ENCODE data around the gene RELN.

RELN gene

GRCh38 chr7:103762065-103762760 is 227.2 kb downstream of the RELN start:
- Histone ChIP-seq H3K27me3 (ENCODE audit: control insufficient read depth in 2 of 2, insufficient read depth in 2 of 2, low read length in 2 of 2) (no peaks in the 10 kb centered on the region), H3K9ac (ENCODE audit: low read depth in 1 of 2, low read length in 2 of 2) (no peak overlapping the region), H3K27ac (ENCODE audit: low read depth in 2 of 2, low read length in 2 of 2) (no peak overlapping the region), H3K36me3 (ENCODE audit: control insufficient read depth in 2 of 2, insufficient read depth in 2 of 2, low read length in 2 of 2) (no peaks in the 10 kb centered on the region), H3K9me3 (ENCODE audit: control insufficient read depth in 2 of 2, low read length in 2 of 2) (no peaks in the 10 kb centered on the region), H3K4me1 (ENCODE audit: control insufficient read depth in 2 of 2, insufficient read depth in 2 of 2, low read length in 2 of 2) (no peaks in the 10 kb centered on the region), H3K4me3 (ENCODE audit: low read length in 2 of 2) (no peak overlapping the region)

DNA sequence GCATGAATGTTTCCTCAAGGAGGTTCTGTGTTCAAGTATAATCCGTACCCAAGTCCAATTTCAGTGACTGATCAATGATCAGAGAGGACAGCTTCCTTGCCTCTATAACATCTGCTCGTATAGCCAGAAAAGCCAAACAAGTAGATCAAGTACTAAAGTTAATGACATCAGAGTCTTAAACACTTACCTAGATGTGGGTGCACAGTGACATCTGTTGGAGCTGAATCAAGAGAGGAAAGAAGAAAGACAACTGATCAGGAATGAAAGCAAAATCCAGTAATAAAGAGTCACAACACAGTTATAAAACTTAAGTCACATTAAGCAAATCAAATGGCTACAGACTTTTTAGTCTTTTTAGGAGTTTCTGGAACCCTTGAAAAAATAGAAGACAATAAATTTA is 236.5 kb downstream of the RELN start:
- H3K27me3 ChIP-seq (ENCODE audit: control insufficient read depth in 2 of 2, insufficient read depth in 2 of 2, low read length in 2 of 2): no peaks in the 10 kb centered on the region
- no peaks in the 10 kb centered on the region for H3K4me1 ChIP-seq (ENCODE audit: control insufficient read depth in 2 of 2, insufficient read depth in 2 of 2, low read length in 2 of 2)
- no peak overlapping the region for H3K4me3 ChIP-seq (ENCODE audit: low read length in 2 of 2)
- H3K9ac ChIP-seq (ENCODE audit: low read depth in 1 of 2, low read length in 2 of 2): no peak overlapping the region
- no peaks in the 10 kb centered on the region for H3K9me3 ChIP-seq (ENCODE audit: control insufficient read depth in 2 of 2, low read length in 2 of 2)
- H3K36me3 ChIP-seq (ENCODE audit: control insufficient read depth in 2 of 2, insufficient read depth in 2 of 2, low read length in 2 of 2): no peaks in the 10 kb centered on the region
- no peak overlapping the region for H3K27ac ChIP-seq (ENCODE audit: low read depth in 2 of 2, low read length in 2 of 2)

- no peak overlapping the region for H3K4me3 ChIP-seq (ENCODE audit: low read length in 2 of 2)
- H3K9me3 ChIP-seq (ENCODE audit: control insufficient read depth in 2 of 2, low read length in 2 of 2): no peaks in the 10 kb centered on the region
- H3K4me1 ChIP-seq (ENCODE audit: control insufficient read depth in 2 of 2, insufficient read depth in 2 of 2, low read length in 2 of 2): no peaks in the 10 kb centered on the region
- H3K36me3 ChIP-seq (ENCODE audit: control insufficient read depth in 2 of 2, insufficient read depth in 2 of 2, low read length in 2 of 2): no peaks in the 10 kb centered on the region
- H3K9ac ChIP-seq (ENCODE audit: low read depth in 1 of 2, low read length in 2 of 2): no peak overlapping the region
- H3K27me3 ChIP-seq (ENCODE audit: control insufficient read depth in 2 of 2, insufficient read depth in 2 of 2, low read length in 2 of 2): no peaks in the 10 kb centered on the region
- no peak overlapping the region for H3K27ac ChIP-seq (ENCODE audit: low read depth in 2 of 2, low read length in 2 of 2)
Measured at GRCh38 chr7:103751311-103751880, 238.1 kb downstream of the RELN start.

- Histone ChIP-seq H3K27me3 (ENCODE audit: control insufficient read depth in 2 of 2, insufficient read depth in 2 of 2, low read length in 2 of 2) (no peaks in the 10 kb centered on the region), H3K36me3 (ENCODE audit: control insufficient read depth in 2 of 2, insufficient read depth in 2 of 2, low read length in 2 of 2) (no peaks in the 10 kb centered on the region)
Measured at GRCh38 chr7:103748680-103749079, 240.8 kb downstream of the RELN start.

DNA sequence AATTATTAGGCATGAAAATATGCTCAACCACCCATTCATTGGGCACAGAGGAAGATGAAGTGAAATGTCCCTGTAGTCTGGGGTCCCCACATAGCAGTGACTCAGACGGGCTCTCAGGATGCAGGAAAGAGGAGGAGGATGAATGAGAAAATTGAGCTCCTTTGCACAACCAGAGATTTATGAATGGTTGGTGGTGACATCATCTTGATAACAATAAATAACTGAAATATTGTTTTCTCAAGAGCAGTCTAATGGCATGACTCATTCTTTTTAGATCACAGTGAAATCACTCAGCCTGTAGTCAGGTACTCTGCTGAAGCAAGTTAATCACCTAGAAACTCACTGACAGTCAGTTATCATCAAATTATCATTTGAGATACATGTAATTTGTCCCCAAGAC is 254.1 kb downstream of the RELN start:
- Histone ChIP-seq H3K9ac (ENCODE audit: low read depth in 1 of 2, low read length in 2 of 2) (no peak overlapping the region), H3K27me3 (ENCODE audit: control insufficient read depth in 2 of 2, insufficient read depth in 2 of 2, low read length in 2 of 2) (no peaks in the 10 kb centered on the region), H3K27ac (ENCODE audit: low read depth in 2 of 2, low read length in 2 of 2) (no peak overlapping the region), H3K4me3 (ENCODE audit: low read length in 2 of 2) (no peak overlapping the region), H3K36me3 (ENCODE audit: control insufficient read depth in 2 of 2, insufficient read depth in 2 of 2, low read length in 2 of 2) (no peaks in the 10 kb centered on the region), H3K9me3 (ENCODE audit: control insufficient read depth in 2 of 2, low read length in 2 of 2) (peaks cover 0 to 3% of the 10 kb centered on the region in 2 donors), H3K4me1 (ENCODE audit: control insufficient read depth in 2 of 2, insufficient read depth in 2 of 2, low read length in 2 of 2) (no peaks in the 10 kb centered on the region)

More at GRCh38 chr7:103748680-103749079, 240.8 kb downstream of the RELN start:
- Histone ChIP-seq H3K4me1 (ENCODE audit: control insufficient read depth in 2 of 2, insufficient read depth in 2 of 2, low read length in 2 of 2) (no peaks in the 10 kb centered on the region), H3K4me3 (ENCODE audit: low read length in 2 of 2) (no peak overlapping the region), H3K9me3 (ENCODE audit: control insufficient read depth in 2 of 2, low read length in 2 of 2) (no peaks in the 10 kb centered on the region), H3K9ac (ENCODE audit: low read depth in 1 of 2, low read length in 2 of 2) (no peak overlapping the region), H3K27ac (ENCODE audit: low read depth in 2 of 2, low read length in 2 of 2) (no peak overlapping the region)

DNA sequence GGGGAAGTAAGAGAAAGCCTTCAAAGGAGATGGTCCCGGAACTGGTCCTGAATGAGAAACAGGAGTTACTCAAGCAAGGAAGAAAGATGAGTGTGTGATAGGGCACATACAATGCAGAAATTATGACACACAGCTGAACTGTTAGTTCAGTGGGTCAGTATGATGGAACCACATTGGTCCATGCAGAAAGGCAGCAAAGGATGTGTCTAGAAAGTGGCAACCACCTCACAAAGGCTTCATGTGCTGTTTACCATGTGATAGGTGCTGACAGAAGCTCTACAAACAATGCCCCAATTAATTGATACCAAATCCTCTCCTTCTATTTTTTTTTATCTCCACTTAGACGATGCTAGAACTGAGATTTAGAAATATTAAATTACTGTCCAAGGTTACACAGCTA is 258.3 kb downstream of the RELN start:
- Histone ChIP-seq H3K9ac (ENCODE audit: low read depth in 1 of 2, low read length in 2 of 2) (no peak overlapping the region), H3K9me3 (ENCODE audit: control insufficient read depth in 2 of 2, low read length in 2 of 2) (no peaks in the 10 kb centered on the region)

GRCh38 chr7:103729026-103729425 is 260.4 kb downstream of the RELN start:
- no peaks in the 10 kb centered on the region for H3K36me3 ChIP-seq (ENCODE audit: control insufficient read depth in 2 of 2, insufficient read depth in 2 of 2, low read length in 2 of 2)
- H3K4me3 ChIP-seq (ENCODE audit: low read length in 2 of 2): no peak overlapping the region
- H3K27me3 ChIP-seq (ENCODE audit: control insufficient read depth in 2 of 2, insufficient read depth in 2 of 2, low read length in 2 of 2): no peaks in the 10 kb centered on the region
- H3K9me3 ChIP-seq (ENCODE audit: control insufficient read depth in 2 of 2, low read length in 2 of 2): no peaks in the 10 kb centered on the region
- H3K4me1 ChIP-seq (ENCODE audit: control insufficient read depth in 2 of 2, insufficient read depth in 2 of 2, low read length in 2 of 2): no peaks in the 10 kb centered on the region
- H3K27ac ChIP-seq (ENCODE audit: low read depth in 2 of 2, low read length in 2 of 2): no peak overlapping the region
- H3K9ac ChIP-seq (ENCODE audit: low read depth in 1 of 2, low read length in 2 of 2): no peak overlapping the region

More for the DNA sequence above, 258.3 kb downstream of the RELN start:
- H3K27me3 ChIP-seq (ENCODE audit: control insufficient read depth in 2 of 2, insufficient read depth in 2 of 2, low read length in 2 of 2): no peaks in the 10 kb centered on the region
- no peaks in the 10 kb centered on the region for H3K4me1 ChIP-seq (ENCODE audit: control insufficient read depth in 2 of 2, insufficient read depth in 2 of 2, low read length in 2 of 2)
- H3K4me3 ChIP-seq (ENCODE audit: low read length in 2 of 2): no peak overlapping the region
- no peak overlapping the region for H3K27ac ChIP-seq (ENCODE audit: low read depth in 2 of 2, low read length in 2 of 2)
- no peaks in the 10 kb centered on the region for H3K36me3 ChIP-seq (ENCODE audit: control insufficient read depth in 2 of 2, insufficient read depth in 2 of 2, low read length in 2 of 2)

DNA sequence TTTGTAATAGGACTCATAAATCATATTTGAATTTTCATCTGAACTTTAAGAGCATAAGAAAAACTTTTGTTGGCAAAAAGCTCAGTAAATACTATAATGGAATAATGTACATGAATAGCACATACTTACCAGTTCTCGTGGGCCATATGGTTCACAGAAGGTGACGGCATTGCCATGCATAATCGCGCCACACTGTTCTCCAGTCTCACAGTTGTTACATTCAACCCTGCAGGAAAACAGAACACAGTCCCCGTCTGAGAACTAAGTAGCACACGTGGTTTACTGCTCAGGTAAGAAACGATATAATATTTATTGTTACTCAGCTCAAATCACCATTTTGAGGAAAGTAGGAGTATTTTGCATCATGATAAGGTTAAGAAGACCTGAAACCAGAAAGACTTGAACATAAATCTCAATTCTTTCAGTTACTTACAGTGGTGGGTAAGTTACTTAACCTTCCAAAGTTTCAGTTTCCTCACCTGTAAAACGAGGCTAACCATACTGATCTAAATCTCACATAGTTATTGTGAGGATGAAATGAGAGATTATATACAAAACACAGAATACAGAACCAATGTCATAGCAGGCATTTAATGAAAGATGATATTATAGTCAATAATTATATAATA is 261.4 kb downstream of the RELN start:
- Histone ChIP-seq H3K4me1 (ENCODE audit: control insufficient read depth in 2 of 2, insufficient read depth in 2 of 2, low read length in 2 of 2) (no peaks in the 10 kb centered on the region), H3K4me3 (ENCODE audit: low read length in 2 of 2) (no peak overlapping the region), H3K9ac (ENCODE audit: low read depth in 1 of 2, low read length in 2 of 2) (no peak overlapping the region), H3K36me3 (ENCODE audit: control insufficient read depth in 2 of 2, insufficient read depth in 2 of 2, low read length in 2 of 2) (no peaks in the 10 kb centered on the region), H3K27ac (ENCODE audit: low read depth in 2 of 2, low read length in 2 of 2) (no peak overlapping the region), H3K9me3 (ENCODE audit: control insufficient read depth in 2 of 2, low read length in 2 of 2) (no peaks in the 10 kb centered on the region), H3K27me3 (ENCODE audit: control insufficient read depth in 2 of 2, insufficient read depth in 2 of 2, low read length in 2 of 2) (no peaks in the 10 kb centered on the region)

- Histone ChIP-seq H3K27me3 (ENCODE audit: control insufficient read depth in 2 of 2, insufficient read depth in 2 of 2, low read length in 2 of 2) (no peaks in the 10 kb centered on the region), H3K36me3 (ENCODE audit: control insufficient read depth in 2 of 2, insufficient read depth in 2 of 2, low read length in 2 of 2) (no peaks in the 10 kb centered on the region), H3K4me3 (ENCODE audit: low read length in 2 of 2) (no peak overlapping the region), H3K4me1 (ENCODE audit: control insufficient read depth in 2 of 2, insufficient read depth in 2 of 2, low read length in 2 of 2) (no peaks in the 10 kb centered on the region), H3K9me3 (ENCODE audit: control insufficient read depth in 2 of 2, low read length in 2 of 2) (no peaks in the 10 kb centered on the region), H3K27ac (ENCODE audit: low read depth in 2 of 2, low read length in 2 of 2) (no peak overlapping the region), H3K9ac (ENCODE audit: low read depth in 1 of 2, low read length in 2 of 2) (no peak overlapping the region)
Measured at GRCh38 chr7:103719070-103719469, 270.4 kb downstream of the RELN start.

DNA sequence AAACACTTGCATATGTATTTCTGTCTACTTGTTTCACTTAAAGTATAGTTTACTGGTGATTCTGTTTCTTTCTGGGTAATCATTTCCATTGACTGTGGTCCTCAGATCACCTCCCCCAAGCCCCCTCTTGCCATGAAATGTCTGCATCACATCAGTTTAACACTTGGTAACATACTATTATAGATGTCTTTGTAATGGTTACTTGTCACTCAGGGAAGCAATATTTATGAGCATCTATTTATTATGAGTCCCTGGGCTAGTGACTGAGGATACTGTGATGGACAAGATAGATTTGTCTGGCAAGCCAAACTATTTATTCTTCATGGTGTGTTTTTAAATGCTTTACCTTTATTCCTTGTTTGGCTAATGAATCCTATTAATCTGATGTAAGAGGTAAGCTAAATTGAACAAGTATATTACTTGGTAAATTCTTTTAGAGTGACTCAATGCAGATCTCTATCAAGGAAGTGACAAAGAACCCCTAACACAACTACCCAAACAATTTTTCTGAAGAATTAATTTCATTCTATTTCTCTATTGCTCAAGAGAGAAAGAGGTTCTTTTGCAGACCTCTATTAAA is 270.9 kb downstream of the RELN start:
- Histone ChIP-seq H3K4me1 (ENCODE audit: control insufficient read depth in 2 of 2, insufficient read depth in 2 of 2, low read length in 2 of 2) (no peaks in the 10 kb centered on the region), H3K9ac (ENCODE audit: low read depth in 1 of 2, low read length in 2 of 2) (no peak overlapping the region), H3K36me3 (ENCODE audit: control insufficient read depth in 2 of 2, insufficient read depth in 2 of 2, low read length in 2 of 2) (no peaks in the 10 kb centered on the region), H3K27ac (ENCODE audit: low read depth in 2 of 2, low read length in 2 of 2) (no peak overlapping the region), H3K9me3 (ENCODE audit: control insufficient read depth in 2 of 2, low read length in 2 of 2) (no peaks in the 10 kb centered on the region), H3K4me3 (ENCODE audit: low read length in 2 of 2) (no peak overlapping the region), H3K27me3 (ENCODE audit: control insufficient read depth in 2 of 2, insufficient read depth in 2 of 2, low read length in 2 of 2) (no peaks in the 10 kb centered on the region)

Data from mucosa of rectum (tissue), 2 donors.